Suprapubic skin (tissue), 4 donors: ENCODE data around the gene NACC2. TPM values are rescaled to one million over a fixed set of nuclear protein-coding genes. Genes with fewer than 3 reads are reported as not detected.
A peak's percentile ranks its signal among the peaks of the same experiment; 100 is the strongest.

ENCODE experiments used
- DNase-seq, 2 donors: peaks; one replicate each; pipeline ENCODE4 v3.0.0-alpha.2; 2019; ENCODE audit warnings: low spot score in 2 of 2
- H3K27ac ChIP-seq: fragments of 200-600 bp; sonication (generic); one replicate; pipeline ENCODE4 v1.5.1; 2019
- H3K27me3 ChIP-seq: fragments of 200-600 bp; sonication (generic); one replicate; pipeline ENCODE4 v1.5.1; 2019
- H3K36me3 ChIP-seq: fragments of 200-600 bp; sonication (generic); one replicate; pipeline ENCODE4 v1.5.1; 2019
- H3K4me1 ChIP-seq: fragments of 200-600 bp; sonication (generic); one replicate; pipeline ENCODE4 v1.5.1; 2019
- H3K4me3 ChIP-seq: fragments of 200-600 bp; sonication (generic); one replicate; pipeline ENCODE4 v1.5.1; 2019; ENCODE audit warnings: mild to moderate bottlenecking
- H3K9me3 ChIP-seq: fragments of 200-600 bp; sonication (generic); one replicate; pipeline ENCODE4 v1.5.1; 2019
- EP300 ChIP-seq: sonication (generic); formaldehyde crosslinking; IDR thresholded peaks from one replicate; pipeline ENCODE4 v1.6.1; 2017; ENCODE audit warnings: antibody characterized with exemption
- POLR2A ChIP-seq, 2 donors: fragments of 450-650 bp; IDR thresholded peaks; one replicate each; pipeline ENCODE4 v1.6.1; 2017; ENCODE audit warnings: antibody characterized with exemption in 2 of 2, mild to moderate bottlenecking in 2 of 2, moderate library complexity in 2 of 2
- POLR2AphosphoS5 ChIP-seq, 3 donors: sonication (generic); formaldehyde crosslinking; IDR thresholded peaks; one replicate each; pipeline ENCODE4 v1.6.1; 2017; ENCODE audit warnings: antibody characterized with exemption in 3 of 3
- WGBS: methylation state at CpG from one replicate; pipeline ENCODE4 v1.1.5; 2018; 5-methylcytosine and 5-hydroxymethylcytosine counted together
- total RNA-seq, 4 donors: library from RNA; depleted of rRNA; stranded (reverse); fragments of >200 nt; gene quantifications; one replicate each; pipeline ENCODE4 v1.1.0, GENCODE V29; 2016
- TF ChIP-seq, protein P1 (sequence below), 2 donors: fragments of 200-600 bp in 1 of 2; fragments of 450-650 bp in 1 of 2; sonication (generic) in 1 of 2; IDR thresholded peaks; one replicate each; pipeline ENCODE4 v1.5.1; 2016 to 2019; ENCODE audit warnings: antibody characterized with exemption in 2 of 2, mild to moderate bottlenecking in 1 of 2, moderate library complexity in 1 of 2

The NACC2 gene
- total RNA-seq, 4 donors from 2014 or later, result 12.1 to 14.9 (median 13.7) TPM

DNA sequence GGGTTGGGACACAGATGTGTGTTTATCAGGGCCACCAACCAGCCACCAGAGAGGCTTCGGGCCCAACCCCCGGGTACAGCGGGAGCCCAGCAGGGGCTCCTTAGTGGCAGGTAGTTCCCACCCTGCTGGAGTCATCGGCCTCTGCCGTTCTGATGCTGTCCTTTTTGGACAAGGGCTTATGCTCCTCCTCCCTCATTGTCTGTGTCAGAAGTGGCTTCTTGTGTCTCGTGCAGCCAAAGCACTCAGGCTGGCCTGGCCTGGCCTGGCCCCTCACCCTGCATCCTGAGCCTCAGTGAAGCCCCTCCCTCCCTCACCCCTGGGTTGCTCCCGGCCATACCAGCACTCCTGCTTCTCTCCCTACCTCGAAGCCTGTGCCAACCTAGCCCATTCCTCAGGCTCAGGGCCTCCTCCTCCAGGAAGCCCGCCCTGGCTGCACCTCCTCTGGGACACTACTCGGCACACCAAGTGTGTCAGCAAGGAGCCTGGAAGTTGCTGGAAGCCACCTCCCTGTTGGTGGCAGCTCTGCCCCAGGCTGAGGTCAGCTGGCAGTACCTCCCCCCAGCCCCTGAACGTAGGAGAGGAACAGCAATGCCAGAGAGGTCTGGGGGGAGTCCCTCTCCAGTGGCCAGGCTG lies 129.8 kb downstream of the NACC2 start:
- Histone ChIP-seq H3K27me3 (peaks cover under 1% of the 10 kb centered on the region), H3K4me3 (no peak overlapping the region), H3K4me1 (peaks cover 30% of the 10 kb centered on the region), H3K27ac (no peak overlapping the region), H3K9me3 (no peaks in the 10 kb centered on the region), H3K36me3 (no peaks in the 10 kb centered on the region)
- TF ChIP-seq EP300 (no peak), POLR2A (IDR thresholded peaks at IDR 0.05) (no peak), POLR2AphosphoS5 (IDR thresholded peaks at IDR 0.05) (no peak)
- TF ChIP-seq, protein P1, sequence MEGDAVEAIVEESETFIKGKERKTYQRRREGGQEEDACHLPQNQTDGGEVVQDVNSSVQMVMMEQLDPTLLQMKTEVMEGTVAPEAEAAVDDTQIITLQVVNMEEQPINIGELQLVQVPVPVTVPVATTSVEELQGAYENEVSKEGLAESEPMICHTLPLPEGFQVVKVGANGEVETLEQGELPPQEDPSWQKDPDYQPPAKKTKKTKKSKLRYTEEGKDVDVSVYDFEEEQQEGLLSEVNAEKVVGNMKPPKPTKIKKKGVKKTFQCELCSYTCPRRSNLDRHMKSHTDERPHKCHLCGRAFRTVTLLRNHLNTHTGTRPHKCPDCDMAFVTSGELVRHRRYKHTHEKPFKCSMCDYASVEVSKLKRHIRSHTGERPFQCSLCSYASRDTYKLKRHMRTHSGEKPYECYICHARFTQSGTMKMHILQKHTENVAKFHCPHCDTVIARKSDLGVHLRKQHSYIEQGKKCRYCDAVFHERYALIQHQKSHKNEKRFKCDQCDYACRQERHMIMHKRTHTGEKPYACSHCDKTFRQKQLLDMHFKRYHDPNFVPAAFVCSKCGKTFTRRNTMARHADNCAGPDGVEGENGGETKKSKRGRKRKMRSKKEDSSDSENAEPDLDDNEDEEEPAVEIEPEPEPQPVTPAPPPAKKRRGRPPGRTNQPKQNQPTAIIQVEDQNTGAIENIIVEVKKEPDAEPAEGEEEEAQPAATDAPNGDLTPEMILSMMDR (IDR thresholded peaks at IDR 0.05), result no peak
- DNase-seq, result no peak
- WGBS, result 71% methylated on average over 10 of the region's 11 CpGs

DNA sequence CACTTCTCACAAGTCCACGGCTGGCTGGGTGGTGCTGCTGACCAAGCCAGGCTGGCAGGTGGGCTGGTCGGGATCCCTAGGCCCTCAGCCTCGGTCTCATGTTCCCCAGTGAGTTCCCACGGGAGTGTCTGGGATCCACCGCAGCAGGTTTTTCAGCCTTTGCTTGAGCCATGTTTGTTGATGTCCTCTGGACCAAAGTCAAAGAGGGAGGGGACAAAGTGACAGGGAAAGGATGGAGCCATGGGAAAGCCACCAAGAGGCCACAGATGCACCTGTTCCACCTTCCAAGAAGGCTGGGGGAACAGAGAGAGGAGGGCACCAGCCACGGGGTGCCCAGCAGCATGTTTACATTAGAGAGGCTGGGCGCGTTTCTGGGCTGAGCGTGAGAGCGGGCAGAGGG lies 131.2 kb downstream of the NACC2 start:
- no peak for DNase-seq
- Histone ChIP-seq H3K9me3 (no peaks in the 10 kb centered on the region), H3K36me3 (no peaks in the 10 kb centered on the region), H3K27me3 (no peaks in the 10 kb centered on the region), H3K27ac (no peak overlapping the region), H3K4me3 (no peak overlapping the region), H3K4me1 (peaks cover 39% of the 10 kb centered on the region)
- 70% methylated on average over 10 of the region's 10 CpGs for WGBS
- no peak for TF ChIP-seq POLR2AphosphoS5 (IDR thresholded peaks at IDR 0.05)
- TF ChIP-seq, protein P1 (IDR thresholded peaks at IDR 0.05), result no peak
- no peak for TF ChIP-seq EP300
- TF ChIP-seq POLR2A (IDR thresholded peaks at IDR 0.05), result no peak

DNA sequence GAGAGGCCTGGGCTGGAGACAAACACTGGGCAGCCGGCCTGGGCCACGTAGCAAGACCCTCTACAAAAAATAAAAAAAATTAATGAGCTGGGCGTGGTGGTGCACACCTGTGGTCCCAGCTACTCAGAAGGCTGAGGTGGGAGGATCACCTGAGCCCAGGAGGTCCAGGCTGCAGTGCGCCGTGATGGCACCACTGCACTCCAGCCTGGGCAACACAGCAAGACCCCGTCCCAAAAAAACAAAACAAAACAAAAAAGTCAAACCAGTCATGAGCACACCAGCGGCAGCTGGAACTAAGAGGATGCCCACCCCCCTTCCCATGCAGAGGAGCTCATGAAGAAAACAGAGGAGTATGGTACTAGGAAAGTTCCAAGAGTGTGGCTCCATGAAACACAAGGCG lies 131.8 kb downstream of the NACC2 start:
- no peaks in the 10 kb centered on the region for H3K27me3 ChIP-seq
- no peaks in the 10 kb centered on the region for H3K9me3 ChIP-seq
- no peak overlapping the region for H3K27ac ChIP-seq
- H3K36me3 ChIP-seq, result no peaks in the 10 kb centered on the region
- peaks cover 40% of the 10 kb centered on the region for H3K4me1 ChIP-seq
- no peak overlapping the region for H3K4me3 ChIP-seq
- TF ChIP-seq POLR2A (IDR thresholded peaks at IDR 0.05), result no peak
- no peak for TF ChIP-seq POLR2AphosphoS5 (IDR thresholded peaks at IDR 0.05)
- TF ChIP-seq, protein P1 (IDR thresholded peaks at IDR 0.05), result no peak
- no peak for TF ChIP-seq EP300
- 90% methylated on average over 8 of the region's 8 CpGs for WGBS
- DNase-seq, result no peak

DNA sequence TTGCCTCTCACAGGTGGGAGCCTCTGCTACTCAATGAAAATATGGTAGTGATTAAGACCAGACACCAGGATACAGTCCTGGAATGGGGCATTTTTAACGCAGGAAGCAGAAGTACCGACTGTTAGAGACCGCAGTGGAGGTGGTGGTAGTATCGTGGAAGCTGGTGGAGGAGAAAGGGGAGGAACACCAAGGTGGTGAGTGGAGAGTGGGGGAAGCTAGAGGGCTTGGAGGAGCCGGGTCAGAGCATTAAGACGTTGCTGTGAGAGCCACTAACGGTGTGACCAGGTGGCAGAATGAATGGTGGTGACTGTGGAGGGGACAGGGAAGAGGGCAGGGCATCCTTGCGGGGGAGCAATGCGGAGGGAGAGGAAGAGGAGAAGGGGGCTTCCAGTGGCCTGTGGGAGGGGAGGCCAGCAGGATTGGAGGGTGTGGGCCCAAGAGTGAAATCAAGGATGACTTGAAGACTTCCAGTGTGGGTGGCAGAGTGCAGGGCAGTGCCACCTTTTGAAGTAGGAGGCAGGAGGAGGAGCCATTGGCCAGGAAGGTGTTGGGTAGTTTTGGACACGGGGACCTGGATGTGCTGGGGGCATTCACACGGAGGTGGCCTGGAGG lies 132.3 kb downstream of the NACC2 start:
- no peak for TF ChIP-seq EP300
- no peak for TF ChIP-seq POLR2AphosphoS5 (IDR thresholded peaks at IDR 0.05)
- no peak for TF ChIP-seq POLR2A (IDR thresholded peaks at IDR 0.05)
- no peak for DNase-seq
- WGBS, result 61% methylated on average over 11 of the region's 11 CpGs

DNA sequence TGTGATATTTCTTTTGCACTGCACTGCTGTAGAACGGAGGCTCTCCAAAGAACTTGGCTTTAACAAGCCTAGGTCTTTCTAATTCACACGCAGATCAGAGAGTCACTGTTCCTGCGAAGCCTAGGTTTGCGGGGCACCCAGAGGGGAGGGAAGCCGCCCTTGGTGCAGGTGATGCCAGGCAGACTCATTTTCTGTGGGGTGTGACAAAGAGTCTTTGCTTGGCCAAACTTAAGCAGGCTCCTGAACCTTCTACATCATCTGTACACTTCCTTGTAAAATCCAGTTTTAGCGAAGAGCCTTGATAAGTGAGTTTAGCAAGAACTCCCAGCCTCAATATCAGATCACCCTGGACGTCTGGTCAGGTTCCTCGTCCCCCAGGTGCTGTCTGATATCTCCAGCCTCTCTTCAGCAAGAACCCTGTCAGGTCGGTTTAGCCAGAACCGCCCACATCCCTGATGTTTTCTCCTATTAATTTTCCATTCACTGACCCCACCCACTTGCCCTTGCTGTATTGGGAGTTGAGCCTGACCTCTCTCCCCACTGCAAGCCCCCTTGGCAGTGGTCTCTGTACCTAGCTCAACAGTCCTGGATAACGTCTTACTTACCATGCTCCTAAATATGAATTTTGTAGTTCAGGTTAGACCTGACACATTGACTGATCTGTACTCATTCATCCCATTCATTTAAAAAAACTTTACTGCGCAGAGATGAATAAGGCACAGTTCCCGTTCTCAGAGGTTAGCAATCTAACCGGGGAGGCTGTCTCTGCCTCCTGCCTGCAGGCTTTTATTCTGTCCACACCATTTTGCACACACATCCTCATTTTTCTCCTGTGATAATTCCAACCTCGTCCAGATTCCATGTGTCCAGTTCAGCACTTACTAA lies 133.0 kb downstream of the NACC2 start:
- Histone ChIP-seq H3K4me3 (peak overlapping the region; percentile 95), H3K36me3 (no peaks in the 10 kb centered on the region), H3K4me1 (peaks cover 32% of the 10 kb centered on the region), H3K27me3 (no peaks in the 10 kb centered on the region), H3K9me3 (no peaks in the 10 kb centered on the region), H3K27ac (no peak overlapping the region)
- DNase-seq, result no peak
- TF ChIP-seq POLR2A (IDR thresholded peaks at IDR 0.05), result no peak
- TF ChIP-seq EP300, result no peak
- 35% methylated on average over 15 of the region's 15 CpGs for WGBS

More for the DNA sequence above, 132.3 kb downstream of the NACC2 start:
- H3K27ac ChIP-seq, result no peak overlapping the region
- H3K9me3 ChIP-seq, result no peaks in the 10 kb centered on the region
- H3K36me3 ChIP-seq, result no peaks in the 10 kb centered on the region
- H3K4me1 ChIP-seq, result peaks cover 40% of the 10 kb centered on the region
- no peaks in the 10 kb centered on the region for H3K27me3 ChIP-seq
- H3K4me3 ChIP-seq, result no peak overlapping the region

DNA sequence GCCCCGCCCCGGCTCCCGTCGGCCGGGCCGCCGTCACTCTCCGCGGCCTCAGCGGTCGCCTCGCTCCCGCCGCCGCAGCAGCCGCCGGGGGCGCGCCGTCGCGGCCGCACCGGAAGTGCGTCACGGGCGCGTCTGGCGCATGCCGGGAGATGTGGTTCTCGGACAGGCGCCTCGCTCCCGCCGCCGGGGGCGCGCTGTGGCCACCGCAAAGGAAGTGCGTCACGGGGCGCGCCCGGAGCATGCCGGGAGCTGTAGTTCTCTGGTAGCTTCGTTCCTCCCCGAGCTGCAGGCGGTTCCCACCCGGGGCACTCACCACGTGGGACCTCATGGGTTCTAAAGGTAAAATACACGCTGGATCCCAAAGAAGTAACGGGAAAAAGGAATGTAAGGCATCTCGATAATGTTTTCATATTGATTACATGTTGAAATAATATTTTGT lies 133.8 kb downstream of the NACC2 start, which contains the start of gene UBAC1:
Gene UBAC1, minus strand, starts transcription at position 97 of the 439 bp plus-strand sequence. CDS start 211 bp downstream, outside the sequence.
- peaks cover 32% of the 10 kb centered on the region for H3K4me1 ChIP-seq
- no peaks in the 10 kb centered on the region for H3K27me3 ChIP-seq
- H3K36me3 ChIP-seq, result no peaks in the 10 kb centered on the region
- WGBS, result under 1% methylated on average over 32 of the region's 53 CpGs
- TF ChIP-seq POLR2AphosphoS5 (IDR thresholded peaks at IDR 0.05) (peak in 1 of 3 donors; percentile 56), EP300 (no peak), POLR2A (IDR thresholded peaks at IDR 0.05) (no peak)
- TF ChIP-seq, protein P1 (IDR thresholded peaks at IDR 0.05), result peak in 1 of 2 donors; percentile 49
- peak within 1 kb of the TSS; percentile 89 for H3K27ac ChIP-seq
- no peaks in the 10 kb centered on the region for H3K9me3 ChIP-seq
- peak; percentile 95 to 96 for DNase-seq
- peak within 1 kb of the TSS; percentile 95 for H3K4me3 ChIP-seq
